NCI-H128 (cell line): ENCODE measurements around the gene TBC1D8.
"Not testable (repeated sequence)": the region's sequence is repeated elsewhere in the genome, so short reads cannot be mapped to it uniquely, and the experiment has no call there.

Source experiments
- DNase-seq: peaks from one replicate; lab custom pipeline; 2025; ENCODE audit not compliant: unreplicated experiment; lab: John Stamatoyannopoulos, UW

The TBC1D8 gene

DNA sequence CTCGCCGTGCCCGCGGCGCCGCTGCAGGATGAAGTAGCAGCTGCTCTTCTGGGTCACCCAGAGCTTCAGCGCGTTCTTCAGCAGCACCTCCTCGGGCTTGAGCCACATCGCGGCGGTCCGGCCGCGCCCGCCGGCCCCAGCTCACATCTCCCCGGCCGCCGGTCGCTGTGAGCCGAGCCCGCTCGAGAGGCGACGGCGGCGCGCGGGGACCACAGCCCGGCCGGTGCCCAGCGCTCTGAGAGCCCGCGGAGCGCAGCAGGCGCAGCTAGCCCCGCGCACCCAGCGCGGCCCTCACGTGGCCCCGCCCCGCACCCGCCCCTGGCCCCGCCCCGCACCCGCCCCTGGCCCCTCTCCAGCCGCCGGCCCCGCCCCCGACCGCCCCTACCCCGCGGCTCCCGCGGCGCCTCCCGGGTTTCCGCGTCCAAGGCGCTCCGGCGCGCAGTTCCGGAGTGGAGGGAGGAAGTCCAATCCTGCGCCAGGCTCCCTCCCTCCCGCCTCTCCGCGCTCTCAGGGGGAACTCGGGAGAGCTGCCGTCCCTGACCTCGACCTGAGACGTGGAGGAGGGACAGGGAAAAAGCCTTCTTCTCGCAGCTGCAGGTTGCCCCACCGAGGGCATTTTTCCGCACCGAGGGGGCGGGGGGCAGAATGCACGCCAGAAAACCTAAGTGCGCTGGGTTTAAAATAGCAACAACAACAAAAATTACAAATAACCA, at the start of gene TBC1D8:
Gene TBC1D8, minus strand, starts transcription at position 237 of the 713 bp plus-strand sequence. Its CDS starts 129 bp downstream, at position 108.
- DNase-seq, result peak; percentile 68

DNA sequence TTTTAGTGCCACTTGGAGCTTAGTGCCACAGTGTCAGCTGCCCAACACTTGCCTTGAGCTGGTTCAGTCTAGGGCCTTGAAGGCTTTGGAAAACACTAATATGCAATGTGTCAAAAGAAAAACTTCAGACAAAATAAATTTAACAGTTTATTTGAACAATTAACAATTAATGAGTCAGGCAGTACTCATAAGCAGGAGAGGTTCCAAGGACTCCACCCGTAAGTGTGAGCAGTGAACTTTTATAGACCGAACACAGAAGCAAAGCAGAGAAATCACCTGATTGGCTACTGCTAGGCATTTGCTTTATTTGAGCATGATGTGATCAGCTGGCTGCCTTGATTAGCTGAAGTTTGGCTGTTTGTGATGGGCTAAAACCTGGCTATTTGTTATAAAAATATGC, 49.5 kb upstream of the TBC1D8 start:
- DNase-seq, result no peak

DNA sequence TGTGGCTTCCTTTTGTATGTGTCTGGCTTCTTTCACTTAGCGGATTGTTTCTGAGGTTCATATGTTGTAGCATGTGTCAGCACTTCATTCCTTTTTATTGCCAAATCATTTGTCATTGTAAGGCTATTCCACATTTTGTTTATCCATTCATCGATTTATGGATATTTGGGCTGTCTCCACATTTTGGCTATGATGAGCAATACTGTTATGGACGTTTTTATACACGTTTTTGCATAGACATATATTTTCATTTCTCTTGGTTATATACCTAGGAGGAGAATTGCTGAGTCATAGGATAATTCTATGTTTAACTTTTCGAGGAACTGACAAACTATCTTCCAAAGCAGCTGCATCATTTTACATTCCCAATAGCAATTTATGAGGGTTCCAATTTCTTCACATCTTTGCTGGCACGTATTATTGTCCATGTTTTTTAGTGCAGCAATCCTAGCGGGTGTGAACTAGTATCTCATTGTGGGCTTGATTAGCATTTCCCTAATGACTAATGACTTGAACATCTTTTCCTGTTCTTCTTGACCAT, 48.1 kb upstream of the TBC1D8 start:
- no peak for DNase-seq

DNA sequence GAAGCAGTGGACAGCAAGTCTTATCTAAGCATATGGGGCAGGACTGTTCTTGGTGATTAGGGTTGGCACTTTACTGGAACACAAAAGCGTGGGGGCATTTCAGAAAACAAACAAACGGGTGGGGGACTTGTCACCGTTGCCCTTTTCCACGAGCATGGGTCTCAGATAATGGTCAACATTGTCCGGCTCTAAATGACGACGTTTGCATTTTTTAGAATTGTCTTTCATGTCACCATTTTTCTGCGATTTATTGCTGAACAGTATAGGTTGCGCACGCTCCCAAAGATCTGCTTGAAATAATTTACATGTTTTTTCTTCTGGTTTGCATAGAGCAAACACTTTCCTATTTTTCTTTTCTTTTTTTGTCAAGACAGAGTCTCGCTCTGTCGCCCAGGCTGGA, 46.6 kb upstream of the TBC1D8 start:
- no peak for DNase-seq

DNA sequence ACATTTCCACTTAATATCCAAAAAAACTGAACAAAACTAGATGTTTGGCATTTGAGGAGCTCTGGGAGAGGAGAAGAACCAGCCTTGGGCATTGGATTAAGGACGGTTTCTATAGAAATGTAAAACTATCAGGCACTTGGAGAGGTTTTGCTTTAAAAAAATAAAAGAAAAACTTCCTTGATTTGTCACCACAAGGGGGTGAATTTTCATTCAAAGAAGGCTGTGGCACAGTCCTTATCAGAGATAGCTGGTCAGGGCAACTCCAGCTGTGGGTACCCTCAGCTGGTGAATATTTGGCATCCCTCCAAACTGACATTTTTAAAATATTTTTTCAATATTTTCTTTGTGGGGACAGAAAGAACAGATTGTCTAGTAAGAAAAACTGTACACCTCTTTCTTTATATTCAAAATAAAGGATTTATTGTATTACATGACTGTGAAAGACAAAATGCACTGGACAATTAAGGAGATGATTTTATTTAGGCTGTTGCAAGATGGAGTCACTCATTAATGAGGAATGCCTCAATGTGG, 46.1 kb upstream of the TBC1D8 start:
- no peak for DNase-seq

DNA sequence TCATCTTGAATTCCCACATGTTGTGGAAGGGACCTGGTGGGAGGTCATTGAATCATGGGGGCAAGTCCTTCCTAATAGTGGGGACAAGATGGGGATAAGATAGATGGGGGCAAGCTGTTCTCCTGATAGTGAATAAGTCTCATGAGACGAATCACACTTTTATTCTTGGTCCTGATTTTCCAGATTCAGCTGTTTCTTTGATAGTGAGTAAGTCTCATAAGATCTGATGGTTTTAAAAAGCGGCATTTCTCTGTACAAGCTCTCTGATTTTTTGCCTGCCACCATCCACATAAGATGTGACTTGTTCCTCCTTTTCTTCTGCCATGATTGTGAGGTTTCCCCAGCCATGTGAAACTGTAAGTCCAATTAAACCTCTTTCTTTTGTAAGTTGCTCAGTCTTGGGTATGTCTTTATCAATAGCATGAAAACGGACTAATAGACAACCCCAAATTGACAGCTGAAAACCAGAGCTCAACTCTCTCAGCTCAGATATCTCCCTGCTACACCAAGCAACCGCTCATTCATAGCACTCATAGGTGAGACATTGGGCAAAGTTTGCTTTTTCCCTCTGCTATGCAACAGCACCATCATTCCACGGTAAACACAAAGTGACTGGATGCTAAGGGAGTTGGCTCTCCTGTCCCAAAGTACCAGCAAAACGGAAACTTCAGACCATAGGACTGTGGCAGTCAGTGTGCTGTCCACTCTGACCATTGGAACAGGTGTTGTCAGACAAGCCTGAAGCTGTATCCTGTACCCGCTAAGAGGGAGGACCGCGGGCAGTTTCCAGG, 44.9 kb upstream of the TBC1D8 start:
- DNase-seq, result no peak

DNA sequence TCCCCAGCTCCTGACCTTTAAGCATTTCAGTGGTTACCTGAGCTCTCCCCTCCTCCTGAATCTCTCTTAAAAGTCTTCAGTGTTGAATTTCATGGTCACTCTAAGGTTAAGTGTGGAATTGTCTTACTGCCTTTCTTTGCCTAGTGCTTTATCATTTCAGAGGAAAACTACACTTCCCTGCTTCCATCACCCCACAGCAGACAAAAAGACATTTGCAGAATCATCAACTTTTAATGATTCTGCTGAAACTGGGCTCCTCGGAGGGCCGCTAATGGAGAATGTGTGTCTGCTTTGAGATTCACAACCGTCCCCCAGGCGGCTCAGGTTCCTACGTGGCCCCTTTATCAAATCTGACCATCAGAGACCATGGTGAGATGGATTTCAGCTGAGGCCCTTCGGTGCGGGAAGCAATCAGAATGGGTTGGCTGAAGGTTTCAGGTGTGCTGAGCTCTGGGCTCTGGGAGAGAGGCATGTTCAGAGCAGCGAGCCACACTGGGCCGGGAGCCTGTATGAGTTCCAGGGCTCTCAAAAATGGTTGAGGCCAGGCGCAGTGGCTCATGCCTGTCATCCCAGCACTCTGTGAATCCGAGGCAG, 41.9 kb upstream of the TBC1D8 start:
- DNase-seq, result no peak

DNA sequence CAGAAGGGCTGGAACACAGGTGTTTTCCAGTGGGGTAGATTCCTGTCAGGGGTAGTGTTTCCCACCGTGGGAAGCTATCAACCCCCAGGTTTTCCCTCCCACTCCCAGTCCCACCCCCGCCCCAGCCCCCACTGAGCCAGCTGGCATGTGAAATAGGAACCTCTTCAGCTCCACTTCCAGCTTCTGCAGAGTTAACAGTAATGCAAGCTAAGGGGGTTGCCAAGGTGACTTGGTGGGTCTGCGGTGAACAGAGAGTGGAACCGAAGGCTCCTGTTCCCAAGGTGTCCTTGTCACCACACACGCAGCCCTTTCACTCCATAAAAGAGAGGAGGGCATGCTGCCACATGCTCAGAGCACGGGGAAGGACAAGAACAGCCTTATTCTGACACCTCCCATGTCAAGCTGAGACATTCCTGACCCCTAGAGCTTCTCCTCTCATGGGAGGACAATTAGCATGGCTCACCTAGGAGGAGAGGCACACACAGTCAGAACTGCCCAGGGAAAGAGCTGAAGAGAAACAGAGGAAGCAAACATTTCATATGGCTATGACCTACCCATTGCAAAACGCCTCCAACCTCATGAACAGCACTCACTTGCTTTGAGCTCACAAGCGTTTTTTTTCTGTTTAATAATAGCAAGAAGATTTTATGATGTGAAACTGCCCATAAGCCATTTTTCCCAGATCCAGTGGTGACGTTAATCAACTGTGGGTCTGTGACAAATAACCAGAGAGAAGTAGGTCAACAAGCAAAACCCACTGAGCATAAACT, 39.8 kb upstream of the TBC1D8 start:
- DNase-seq, result peak; percentile 18

DNA sequence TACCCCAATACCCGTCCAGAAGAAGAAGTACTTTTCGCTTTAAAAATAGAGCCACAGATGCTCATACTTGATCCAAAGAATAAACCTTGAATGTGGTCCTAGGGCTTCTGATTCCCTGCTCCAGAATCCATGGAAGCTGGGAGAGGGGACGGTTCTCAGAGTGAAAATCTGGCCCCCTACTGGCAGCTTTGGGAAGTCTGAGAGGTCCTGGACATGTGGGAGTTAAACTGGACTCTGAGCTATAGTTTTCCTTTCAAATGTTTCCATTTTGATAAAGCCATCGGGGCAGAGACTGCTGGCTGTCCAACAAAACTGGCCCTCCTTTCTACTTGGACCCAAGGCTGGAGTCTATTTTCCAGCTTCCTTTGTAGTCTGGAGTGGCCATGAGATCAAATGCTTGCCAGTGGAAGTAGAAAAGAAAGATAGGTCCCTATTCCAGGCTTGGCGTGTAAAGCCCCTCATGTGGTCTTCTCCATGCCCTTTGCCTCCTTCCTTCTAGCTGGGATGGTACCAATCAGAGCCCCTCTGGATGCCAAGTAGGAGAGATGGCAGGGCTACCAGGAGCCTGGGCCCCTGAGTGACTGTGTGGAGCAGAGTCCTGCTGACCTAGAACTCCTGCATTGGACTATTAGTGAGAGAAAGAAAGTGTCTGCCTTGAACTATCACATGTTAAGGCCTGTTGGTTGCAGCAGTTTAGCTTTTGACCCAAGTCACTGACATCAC, 37.7 kb upstream of the TBC1D8 start:
- no peak for DNase-seq

DNA sequence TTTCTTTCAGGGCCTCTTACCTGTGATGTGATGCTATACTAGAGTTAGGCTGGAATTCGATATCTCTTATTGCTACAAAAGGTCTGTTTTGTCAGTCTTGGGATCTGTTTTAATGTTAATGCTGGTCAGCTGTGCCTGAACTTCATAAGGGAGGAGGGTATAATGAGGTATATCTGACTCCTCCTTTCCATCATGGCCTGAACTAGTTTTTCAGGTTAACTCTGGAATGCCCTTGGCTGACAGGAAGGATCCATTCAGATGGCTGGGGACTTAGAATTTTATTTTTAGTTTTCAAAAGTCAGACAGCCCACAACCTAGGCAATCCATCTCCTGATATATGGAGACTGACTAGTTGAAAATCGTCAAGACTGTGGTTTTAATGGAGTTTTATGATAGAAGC, 35.9 kb upstream of the TBC1D8 start:
- no peak for DNase-seq

DNA sequence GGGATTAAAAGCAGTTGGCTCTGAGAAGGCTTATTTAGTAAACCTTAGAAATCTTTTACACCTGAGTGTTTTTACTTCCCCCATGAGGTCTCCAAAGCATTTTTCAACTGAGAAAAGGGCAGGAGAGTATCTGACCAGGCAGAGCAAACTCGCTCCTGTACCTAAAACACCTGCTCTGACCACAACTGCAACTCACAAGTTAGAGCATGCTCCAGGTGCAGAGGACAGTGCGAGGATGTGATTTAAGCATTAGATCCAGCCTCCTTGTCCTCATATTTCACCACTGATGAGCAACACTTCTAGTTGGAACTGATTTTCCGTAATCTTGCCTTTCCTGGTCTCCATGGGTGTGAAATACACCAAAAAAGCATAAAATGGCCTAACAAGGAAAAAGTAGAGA, 34.5 kb upstream of the TBC1D8 start:
- no peak for DNase-seq

DNA sequence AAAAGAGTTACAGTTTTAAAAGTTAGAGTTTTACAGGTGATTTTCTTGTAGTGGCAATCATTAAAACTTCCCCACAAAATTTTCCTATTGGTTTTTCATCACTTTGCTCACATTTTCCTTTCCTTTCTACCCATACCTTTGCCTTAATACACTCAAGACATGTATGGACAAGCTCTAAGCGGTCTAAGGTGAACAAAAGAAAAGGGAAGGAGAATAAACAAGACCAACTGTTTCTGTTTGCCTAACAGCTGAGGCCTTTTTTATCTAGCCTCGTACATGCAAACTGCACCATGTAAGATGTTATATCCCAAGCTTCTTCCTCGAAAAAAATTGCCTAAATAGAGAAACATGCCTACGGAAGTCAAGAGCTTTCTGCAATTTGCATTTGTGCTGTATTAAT, 33.9 kb upstream of the TBC1D8 start:
- no peak for DNase-seq

DNA sequence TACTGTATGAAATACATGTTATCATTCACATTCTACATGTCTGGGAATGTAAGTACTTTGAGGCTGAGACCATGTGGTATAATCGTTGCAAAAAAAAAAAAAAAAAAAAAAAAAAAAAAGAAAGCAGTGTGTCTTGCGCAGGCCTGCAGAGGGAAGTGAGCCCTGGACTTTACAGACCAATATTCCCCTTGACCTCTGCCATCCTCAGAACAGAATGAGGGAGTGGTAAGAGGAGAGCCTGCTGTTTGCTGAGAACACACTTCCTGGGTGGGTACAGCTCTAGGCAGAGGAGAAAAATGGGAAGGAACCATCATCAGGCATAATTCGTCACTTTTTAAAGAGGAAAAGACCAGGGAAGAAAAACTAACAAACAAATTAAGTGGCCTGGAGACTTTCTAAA, 28.8 kb upstream of the TBC1D8 start:
- no peak for DNase-seq

DNA sequence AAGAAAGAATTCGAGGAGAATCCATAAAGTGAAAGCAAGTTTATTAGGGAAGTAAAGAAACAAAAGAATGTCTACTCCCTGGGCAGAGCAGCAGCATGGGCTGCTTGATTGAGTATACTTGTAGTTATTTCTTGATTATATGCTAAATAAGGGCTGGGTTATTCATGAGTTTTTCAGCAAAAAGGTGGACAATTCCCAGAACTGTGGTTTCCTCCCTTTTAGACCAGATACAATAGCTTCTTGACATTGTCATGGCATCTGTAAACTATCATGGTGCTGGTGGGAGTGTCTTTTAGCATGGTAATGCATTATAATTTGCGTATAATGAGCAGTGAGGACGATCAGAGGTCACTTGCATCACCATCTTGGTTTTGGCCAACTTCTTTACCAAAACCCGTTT, 25.6 kb upstream of the TBC1D8 start:
- DNase-seq, result no peak

DNA sequence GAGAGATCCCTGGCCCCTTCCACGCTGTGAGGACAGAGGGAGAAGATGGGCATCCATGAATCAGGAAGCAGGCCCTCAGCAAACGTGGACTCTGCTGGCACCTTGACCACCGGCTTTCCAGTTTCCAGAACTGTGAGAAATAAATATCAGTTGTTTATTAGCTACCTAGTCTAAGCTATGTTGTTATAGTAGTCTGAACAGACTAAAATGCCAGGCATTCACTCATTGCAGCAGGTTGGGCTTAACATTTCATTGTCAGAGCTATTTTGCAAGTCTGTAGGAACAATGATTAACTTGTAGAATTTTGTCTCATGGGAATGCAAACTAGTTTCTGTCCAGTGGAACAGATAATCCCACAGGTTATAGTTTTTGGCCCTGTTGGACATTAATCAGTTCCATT, 24.8 kb upstream of the TBC1D8 start:
- no peak for DNase-seq

DNA sequence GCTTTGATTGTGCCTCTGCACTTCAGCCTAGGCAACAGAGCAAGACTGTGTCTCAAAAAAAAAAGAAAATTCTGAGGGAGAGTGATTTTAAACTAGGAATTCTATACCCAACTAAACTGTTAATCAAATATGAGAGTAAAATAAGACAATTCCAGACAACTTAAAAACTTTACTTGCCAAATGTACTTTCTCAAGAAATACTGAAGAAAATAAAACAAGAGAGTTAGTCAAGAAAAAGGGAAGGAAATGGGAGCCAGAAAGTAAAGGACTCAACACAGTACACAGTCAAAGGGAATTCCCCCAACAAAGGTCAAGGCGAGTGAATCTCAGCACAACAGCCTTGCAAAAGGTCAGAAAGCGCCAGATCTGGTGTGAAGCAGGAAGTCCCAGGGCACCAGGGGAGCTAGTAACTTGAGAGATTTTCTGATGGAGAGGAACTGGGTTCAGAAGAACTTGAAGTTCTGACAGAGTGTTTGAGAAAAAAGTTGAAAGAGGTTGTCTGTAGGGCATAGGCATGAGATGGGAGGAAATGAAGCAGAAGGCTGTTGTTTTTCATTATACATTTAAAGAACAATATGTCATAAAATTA, 22.6 kb upstream of the TBC1D8 start:
- DNase-seq, result no peak

DNA sequence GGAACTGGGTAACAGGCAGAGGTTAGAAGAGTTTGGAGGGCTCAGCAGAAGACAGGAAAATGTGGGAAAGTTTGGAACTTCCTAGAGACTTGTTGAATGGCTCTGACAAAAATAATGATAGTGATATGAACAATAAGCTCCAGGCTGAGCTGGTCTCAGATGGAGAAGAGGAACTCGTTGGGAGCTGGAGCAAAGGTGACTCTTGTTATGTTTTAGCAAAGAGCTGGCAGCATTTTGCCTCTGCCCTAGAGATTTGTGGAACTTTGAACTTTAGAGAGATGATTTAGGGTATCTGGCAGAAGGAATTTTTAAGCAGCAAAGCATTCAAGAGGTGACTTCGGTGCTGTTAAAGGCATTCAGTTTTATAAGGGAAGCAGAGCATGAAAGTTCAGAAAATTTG, 18.6 kb upstream of the TBC1D8 start:
- not testable (repeated sequence) for DNase-seq

DNA sequence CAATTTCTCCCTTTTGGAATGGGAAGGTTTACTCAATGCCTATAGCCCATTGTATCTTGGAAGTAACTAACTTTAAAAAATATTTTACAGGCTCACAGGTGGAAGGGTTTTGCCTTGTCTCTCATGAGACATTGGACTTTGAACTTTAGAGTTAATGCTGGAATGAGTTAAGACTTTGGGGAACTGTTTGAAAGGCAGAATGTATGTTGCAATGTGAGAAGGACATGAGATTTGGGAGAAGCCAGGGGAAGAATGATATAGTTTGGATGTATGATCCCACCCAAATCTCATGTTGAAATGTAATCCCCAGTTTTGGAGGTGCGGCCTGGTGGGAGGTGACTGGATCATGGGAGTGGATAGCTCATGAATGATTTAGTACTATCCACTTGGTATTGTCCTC, 17.5 kb upstream of the TBC1D8 start:
- no peak for DNase-seq

DNA sequence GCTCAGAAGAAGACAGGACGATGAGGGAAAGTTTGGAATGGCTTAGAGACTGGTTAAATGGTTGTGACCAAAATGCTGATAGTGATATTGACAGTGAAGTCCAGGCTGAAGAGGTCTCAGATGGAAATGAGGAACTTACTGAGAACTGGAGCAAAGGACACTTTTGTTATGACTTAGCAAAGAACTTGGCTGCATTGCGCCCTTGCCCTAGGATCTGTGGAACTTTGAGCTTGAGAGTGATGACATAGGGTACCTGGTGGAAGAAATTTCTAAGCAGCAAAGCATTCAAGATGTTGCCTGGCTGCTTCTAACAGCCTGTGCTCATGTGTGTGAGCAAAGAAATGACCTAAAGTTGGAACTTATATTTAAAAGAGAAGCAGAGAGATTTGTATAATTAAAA, 16.4 kb upstream of the TBC1D8 start:
- DNase-seq, result not testable (repeated sequence)

DNA sequence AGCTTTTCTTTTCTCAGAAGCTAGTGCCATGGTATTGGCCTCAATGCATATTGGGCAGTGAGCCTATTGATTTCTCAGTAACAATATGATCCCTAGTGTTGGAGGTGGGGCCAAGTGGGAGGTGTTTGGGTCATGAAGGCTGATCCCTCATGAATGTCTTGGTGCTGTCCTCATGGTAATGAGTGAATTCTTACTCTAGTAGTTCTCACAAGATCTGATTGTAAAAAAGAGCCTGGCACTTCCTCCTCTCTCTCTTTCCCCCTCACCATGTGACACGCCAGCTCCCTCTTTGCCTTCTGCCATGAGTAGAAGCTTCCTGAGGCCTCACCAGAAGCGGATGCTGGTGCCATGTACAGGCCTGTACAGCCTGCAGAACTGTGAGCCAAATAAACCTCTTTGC, 12.8 kb upstream of the TBC1D8 start:
- DNase-seq, result no peak
